Astrocyte (in vitro differentiated cells and primary cell): ENCODE results near the gene FANCD2. TPM values are rescaled to one million over a fixed set of nuclear protein-coding genes. Genes with fewer than 3 reads are reported as not detected.

ENCODE experiments used
- DNase-seq: peaks from one replicate; pipeline ENCODE4 v3.0.0-alpha.2; 2010; ENCODE audit warnings: low read depth
- FAIRE-seq: peaks from 2 replicates; lab custom pipeline; 2011; peaks lifted over from hg19 to GRCh38; lab: Jason Lieb, UNC
- H2AFZ ChIP-seq: 2 replicates; pipeline ENCODE4 v1.6.0; 2012; ENCODE audit warnings: low read depth, low read length, inconsistent platforms
- H3K27ac ChIP-seq: 2 replicates; pipeline ENCODE4 v1.5.1; 2011; ENCODE audit warnings: low read depth, low read length, inconsistent platforms
- H3K27me3 ChIP-seq: 2 replicates; pipeline ENCODE4 v1.6.0; 2011; ENCODE audit warnings: low read length, inconsistent platforms; ENCODE audit not compliant: insufficient read depth
- H3K36me3 ChIP-seq: 2 replicates; pipeline ENCODE4 v1.5.1; 2011; ENCODE audit warnings: low read length, inconsistent platforms; ENCODE audit not compliant: insufficient read depth
- H3K4me1 ChIP-seq: 2 replicates; pipeline ENCODE4 v1.5.1; 2011; ENCODE audit warnings: low read length, inconsistent platforms; ENCODE audit not compliant: insufficient read depth
- H3K4me2 ChIP-seq: 2 replicates; pipeline ENCODE4 v1.6.0; 2012; ENCODE audit warnings: low read length, inconsistent platforms
- H3K4me3 ChIP-seq: 2 replicates; pipeline ENCODE4 v1.5.1; 2011; ENCODE audit warnings: low read depth, mild to moderate bottlenecking, low read length, inconsistent platforms; ENCODE audit not compliant: insufficient read depth
- H3K79me2 ChIP-seq: 2 replicates; pipeline ENCODE4 v1.6.0; 2012; ENCODE audit warnings: mild to moderate bottlenecking, low read length, inconsistent platforms; ENCODE audit not compliant: insufficient read depth
- H3K9ac ChIP-seq: 2 replicates; pipeline ENCODE4 v1.6.0; 2012; ENCODE audit warnings: mild to moderate bottlenecking, low read length, inconsistent platforms
- H3K9me3 ChIP-seq: 2 replicates; pipeline ENCODE4 v1.5.1; 2012; ENCODE audit warnings: low read depth, mild to moderate bottlenecking, low read length, inconsistent platforms; ENCODE audit not compliant: insufficient read depth
- H4K20me1 ChIP-seq: 2 replicates; pipeline ENCODE4 v1.6.0; 2012; ENCODE audit warnings: low read length, inconsistent platforms; ENCODE audit not compliant: insufficient read depth
- H3K27ac Mint-ChIP-seq: one replicate; pipeline ENCODE4 v1.8.0; 2021; ENCODE audit warnings: mild to moderate bottlenecking, mixed read lengths; ENCODE audit not compliant: unreplicated experiment
- H3K27me3 Mint-ChIP-seq: one replicate; pipeline ENCODE4 v1.8.0; 2021; ENCODE audit warnings: low read depth, mixed read lengths; ENCODE audit not compliant: unreplicated experiment
- H3K36me3 Mint-ChIP-seq: one replicate; pipeline ENCODE4 v1.8.0; 2021; ENCODE audit warnings: low read depth, mixed read lengths; ENCODE audit not compliant: unreplicated experiment
- H3K4me1 Mint-ChIP-seq: one replicate; pipeline ENCODE4 v1.8.0; 2021; ENCODE audit warnings: low read depth, mixed read lengths; ENCODE audit not compliant: unreplicated experiment
- H3K4me3 Mint-ChIP-seq: one replicate; pipeline ENCODE4 v1.8.0; 2021; ENCODE audit warnings: mild to moderate bottlenecking, moderate library complexity, mixed read lengths; ENCODE audit not compliant: unreplicated experiment
- H3K9me3 Mint-ChIP-seq: one replicate; pipeline ENCODE4 v1.8.0; 2021; ENCODE audit warnings: mild to moderate bottlenecking, mixed read lengths; ENCODE audit not compliant: unreplicated experiment
- CTCF ChIP-seq: IDR thresholded peaks from 2 replicates; pipeline ENCODE4 v1.5.1; 2011; ENCODE audit warnings: low read depth, mild to moderate bottlenecking, inconsistent platforms, low read length, moderate library complexity; ENCODE audit not compliant: insufficient read depth
- EZH2 ChIP-seq: IDR thresholded peaks from 2 replicates; pipeline ENCODE4 v1.6.1; 2012; ENCODE audit warnings: mild to moderate bottlenecking, low read length, inconsistent platforms; ENCODE audit not compliant: insufficient read depth
- total RNA-seq: library from RNA; stranded (reverse); gene quantifications from 2 replicates; pipeline ENCODE4 v1.2.1, GENCODE V29; 2021

Gene FANCD2
- total RNA-seq, 1 donor from 2014 or later: 3.7 TPM

GRCh38 chr3:10010878-10011465 is 15.3 kb upstream of the FANCD2 start:
- Histone ChIP-seq H3K36me3 (no peaks in the 10 kb centered on the region), H2AFZ (peak overlapping the region; percentile 72), H3K9ac (peak overlapping the region; percentile 72), H3K79me2 (no peaks in the 10 kb centered on the region), H4K20me1 (no peaks in the 10 kb centered on the region), H3K4me3 (peak overlapping the region; percentile 50), H3K4me1 (peaks cover 31% of the 10 kb centered on the region), H3K9me3 (no peaks in the 10 kb centered on the region), H3K4me2 (peak overlapping the region; percentile 94), H3K27me3 (no peaks in the 10 kb centered on the region), H3K27ac (no peak overlapping the region)
- TF ChIP-seq CTCF (no peak), EZH2 (no peak)
- H3K27ac Mint-ChIP-seq: no peak overlapping the region
- H3K4me3 Mint-ChIP-seq: peak overlapping the region; percentile 72
- H3K4me1 Mint-ChIP-seq: peaks cover 18% of the 10 kb centered on the region
- H3K36me3 Mint-ChIP-seq: peaks cover 6% of the 10 kb centered on the region
- H3K9me3 Mint-ChIP-seq: no peaks in the 10 kb centered on the region
- FAIRE-seq: no peak
- H3K27me3 Mint-ChIP-seq: peaks cover 18% of the 10 kb centered on the region
- peak; percentile 69 for DNase-seq

GRCh38 chr3:10011631-10012030 is 14.6 kb upstream of the FANCD2 start:
- H3K9me3 Mint-ChIP-seq: no peaks in the 10 kb centered on the region
- Histone ChIP-seq H4K20me1 (no peaks in the 10 kb centered on the region), H3K27me3 (no peaks in the 10 kb centered on the region), H3K27ac (no peak overlapping the region), H3K4me3 (peak overlapping the region; percentile 21), H3K4me1 (peaks cover 35% of the 10 kb centered on the region), H3K79me2 (no peaks in the 10 kb centered on the region), H3K4me2 (peak overlapping the region; percentile 94), H2AFZ (no peak overlapping the region), H3K9me3 (no peaks in the 10 kb centered on the region), H3K36me3 (no peaks in the 10 kb centered on the region), H3K9ac (no peak overlapping the region)
- H3K4me1 Mint-ChIP-seq: peaks cover 20% of the 10 kb centered on the region
- no peak for TF ChIP-seq EZH2
- TF ChIP-seq CTCF: no peak
- peaks cover 12% of the 10 kb centered on the region for H3K27me3 Mint-ChIP-seq
- peaks cover 6% of the 10 kb centered on the region for H3K36me3 Mint-ChIP-seq
- peak overlapping the region; percentile 60 for H3K4me3 Mint-ChIP-seq
- FAIRE-seq (no peak), DNase-seq (peak; percentile 25)
- H3K27ac Mint-ChIP-seq: peak overlapping the region; percentile 18

GRCh38 chr3:10012106-10012505 is 14.1 kb upstream of the FANCD2 start:
- Histone ChIP-seq H3K4me2 (no peak overlapping the region), H3K36me3 (no peaks in the 10 kb centered on the region), H4K20me1 (peaks cover under 1% of the 10 kb centered on the region), H3K27me3 (no peaks in the 10 kb centered on the region), H3K27ac (no peak overlapping the region), H3K4me3 (no peak overlapping the region), H3K9me3 (no peaks in the 10 kb centered on the region), H3K9ac (no peak overlapping the region), H2AFZ (no peak overlapping the region), H3K79me2 (no peaks in the 10 kb centered on the region), H3K4me1 (peaks cover 35% of the 10 kb centered on the region)
- peaks cover 20% of the 10 kb centered on the region for H3K4me1 Mint-ChIP-seq
- TF ChIP-seq EZH2 (no peak), CTCF (no peak)
- H3K36me3 Mint-ChIP-seq: peaks cover 6% of the 10 kb centered on the region
- H3K4me3 Mint-ChIP-seq: peak overlapping the region; percentile 60
- DNase-seq (no peak), FAIRE-seq (no peak)
- peaks cover 12% of the 10 kb centered on the region for H3K27me3 Mint-ChIP-seq
- H3K9me3 Mint-ChIP-seq: no peaks in the 10 kb centered on the region
- peak overlapping the region; percentile 18 for H3K27ac Mint-ChIP-seq
